Upper lobe of left lung (tissue), 6 donors: ENCODE data around the gene HHAT. TPM values are rescaled to one million over a fixed set of nuclear protein-coding genes. Genes with fewer than 3 reads are reported as not detected.

Source experiments
- ATAC-seq, 2 donors: fragments of 200-7000 bp; cut with Tn5 transposase; one replicate each; pipeline ENCODE4 v1.9.1; 2022; ENCODE audit warnings: mild to moderate bottlenecking in 2 of 2, moderate library complexity in 2 of 2; ENCODE audit not compliant: low FRiP score in 2 of 2
- DNase-seq, 2 donors: peaks; one replicate each; pipeline ENCODE4 v3.0.0-alpha.2; 2019 to 2020
- H3K27ac ChIP-seq, 4 donors: fragments of 200-600 bp; sonication (generic); one replicate each; pipeline ENCODE4 v1.5.1; 2016 to 2019
- H3K27me3 ChIP-seq, 4 donors: fragments of 200-600 bp; sonication (generic); one replicate each; pipeline ENCODE4 v1.5.1; 2017 to 2019
- H3K36me3 ChIP-seq, 4 donors: fragments of 200-600 bp; sonication (generic); one replicate each; pipeline ENCODE4 v1.5.1; 2016 to 2019
- H3K4me1 ChIP-seq, 4 donors: fragments of 200-600 bp; sonication (generic); one replicate each; pipeline ENCODE4 v1.5.1; 2018 to 2019
- H3K4me3 ChIP-seq, 4 donors: fragments of 200-600 bp; sonication (generic); one replicate each; pipeline ENCODE4 v1.5.1; 2017 to 2019; ENCODE audit warnings: mild to moderate bottlenecking in 2 of 4, moderate library complexity in 1 of 4
- H3K9me3 ChIP-seq, 4 donors: fragments of 200-600 bp; sonication (generic); one replicate each; pipeline ENCODE4 v1.5.1; 2018 to 2019
- CTCF ChIP-seq, 6 experiments: fragments of 450-650 bp in 4 of 6; fragments of 200-600 bp in 2 of 6; sonication (generic) in 2 of 6; IDR thresholded peaks; one replicate each; pipeline ENCODE4 v1.5.1; 2016 to 2019; ENCODE audit warnings: antibody characterized with exemption in 6 of 6
- EP300 ChIP-seq, 4 donors: sonication (generic); formaldehyde crosslinking; IDR thresholded peaks; one replicate each; pipeline ENCODE4 v1.5.1; 2017; ENCODE audit warnings: antibody characterized with exemption in 4 of 4, control low read depth in 2 of 4
- POLR2A ChIP-seq, 4 donors: fragments of 450-650 bp; IDR thresholded peaks; one replicate each; pipeline ENCODE4 v1.5.1; 2016 to 2017; ENCODE audit warnings: antibody characterized with exemption in 4 of 4, mild to moderate bottlenecking in 2 of 4
- POLR2AphosphoS5 ChIP-seq, 2 donors: sonication (generic); formaldehyde crosslinking; IDR thresholded peaks; one replicate each; pipeline ENCODE4 v1.5.1; 2017; ENCODE audit warnings: antibody characterized with exemption in 2 of 2
- WGBS, 2 donors: methylation state at CpG; one replicate each; pipeline ENCODE4 v1.1.5; 2017 to 2018; 5-methylcytosine and 5-hydroxymethylcytosine counted together
- total RNA-seq, 6 donors: library from RNA; depleted of rRNA in 4 of 6; stranded (reverse); fragments of >200 nt in 4 of 6; gene quantifications; one replicate each; pipeline versions ENCODE4 v1.1.0 to v1.2.1, GENCODE V29; 2016 to 2021
- donor health status: DM: no; HTN: no; CAD: no; lungs with moderate emphysema.
- donor health status: DM: no; HTN: yes; CAD: no; lungs with severe emphysema.

Gene HHAT
- total RNA-seq, 6 donors from 2014 or later: 4.6 to 8.1 (median 5.7) TPM

- no peak for DNase-seq
- no peaks in the 10 kb centered on the region for H3K27me3 ChIP-seq
- 78 to 88% methylated on average over 3 of the region's 3 CpGs for WGBS, 2 donors
- ATAC-seq: no peak
- H3K4me3 ChIP-seq: no peak overlapping the region
- H3K27ac ChIP-seq: no peak overlapping the region
- no peak for TF ChIP-seq POLR2A (IDR thresholded peaks at IDR 0.05)
- TF ChIP-seq EP300 (IDR thresholded peaks at IDR 0.05): no peak
- H3K9me3 ChIP-seq: no peaks in the 10 kb centered on the region
- no peaks in the 10 kb centered on the region for H3K36me3 ChIP-seq
- H3K4me1 ChIP-seq: no peaks in the 10 kb centered on the region
Measured at GRCh38 chr1:210527091-210527490, 198.4 kb downstream of the HHAT start.

- no peaks in the 10 kb centered on the region for H3K9me3 ChIP-seq
- WGBS, 2 donors: 67 to 74% methylated on average over 3 of the region's 3 CpGs
- ATAC-seq (no peak), DNase-seq (no peak)
- TF ChIP-seq POLR2AphosphoS5 (IDR thresholded peaks at IDR 0.05): no peak
- no peaks in the 10 kb centered on the region for H3K36me3 ChIP-seq
- no peak overlapping the region for H3K4me3 ChIP-seq
- H3K4me1 ChIP-seq: no peaks in the 10 kb centered on the region
- H3K27ac ChIP-seq: no peak overlapping the region
- no peaks in the 10 kb centered on the region for H3K27me3 ChIP-seq
Measured at GRCh38 chr1:210531475-210532222, 202.9 kb downstream of the HHAT start.

GRCh38 chr1:210532223-210532598 lies 203.5 kb downstream of the HHAT start:
- Histone ChIP-seq H3K36me3 (no peaks in the 10 kb centered on the region), H3K4me3 (no peak overlapping the region), H3K9me3 (no peaks in the 10 kb centered on the region), H3K27ac (no peak overlapping the region), H3K4me1 (no peaks in the 10 kb centered on the region), H3K27me3 (no peaks in the 10 kb centered on the region)
- no peak for TF ChIP-seq POLR2A (IDR thresholded peaks at IDR 0.05)
- no peak for TF ChIP-seq EP300 (IDR thresholded peaks at IDR 0.05)
- no peak for TF ChIP-seq CTCF (IDR thresholded peaks at IDR 0.05)
- TF ChIP-seq POLR2AphosphoS5 (IDR thresholded peaks at IDR 0.05): no peak
- 83 to 88% methylated on average over 1 of the region's 1 CpG for WGBS, 2 donors
- ATAC-seq (no peak), DNase-seq (no peak)

GRCh38 chr1:210535761-210536160 lies 207.1 kb downstream of the HHAT start:
- 77 to 87% methylated on average over 4 of the region's 4 CpGs for WGBS, 2 donors
- no peak for DNase-seq
- Histone ChIP-seq H3K27me3 (no peaks in the 10 kb centered on the region), H3K4me1 (no peaks in the 10 kb centered on the region), H3K4me3 (no peak overlapping the region), H3K36me3 (no peaks in the 10 kb centered on the region), H3K27ac (no peak overlapping the region), H3K9me3 (no peaks in the 10 kb centered on the region)
- TF ChIP-seq EP300 (IDR thresholded peaks at IDR 0.05): no peak
- TF ChIP-seq POLR2AphosphoS5 (IDR thresholded peaks at IDR 0.05): no peak
- TF ChIP-seq CTCF (IDR thresholded peaks at IDR 0.05): no peak
- no peak for TF ChIP-seq POLR2A (IDR thresholded peaks at IDR 0.05)
- ATAC-seq: no peak

- H3K4me1 ChIP-seq: no peaks in the 10 kb centered on the region
- no peak for DNase-seq
- TF ChIP-seq POLR2A (IDR thresholded peaks at IDR 0.05) (no peak), EP300 (IDR thresholded peaks at IDR 0.05) (no peak), CTCF (IDR thresholded peaks at IDR 0.05) (no peak), POLR2AphosphoS5 (IDR thresholded peaks at IDR 0.05) (no peak)
- no peak for ATAC-seq
- H3K9me3 ChIP-seq: no peaks in the 10 kb centered on the region
- WGBS, 2 donors: 67 to 83% methylated on average over 4 of the region's 4 CpGs
- no peak overlapping the region for H3K27ac ChIP-seq
- H3K4me3 ChIP-seq: no peak overlapping the region
- H3K36me3 ChIP-seq: no peaks in the 10 kb centered on the region
- H3K27me3 ChIP-seq: no peaks in the 10 kb centered on the region
Measured at GRCh38 chr1:210536254-210536961, 207.7 kb downstream of the HHAT start.
